T-helper 1 cell treated with Interleukin-12 subunit alpha and Interleukin-12 subunit beta and Interleukin-4 antibody, amounts not matched to agents 30 μg/mL and 1 μg/mL, for 36 hours (primary cell): ENCODE measurements around the gene TWIST2.

Experiments used
- H3K27ac Mint-ChIP-seq: one replicate; pipeline ENCODE4 v1.8.0; 2021; ENCODE audit warnings: mild to moderate bottlenecking, mixed read lengths
- H3K27me3 Mint-ChIP-seq: one replicate; pipeline ENCODE4 v1.8.0; 2021; ENCODE audit warnings: low read depth, mixed read lengths
- H3K36me3 Mint-ChIP-seq: one replicate; pipeline ENCODE4 v1.8.0; 2021; ENCODE audit warnings: low read depth, mixed read lengths
- H3K4me1 Mint-ChIP-seq: one replicate; pipeline ENCODE4 v1.8.0; 2021; ENCODE audit warnings: low read depth, mixed read lengths
- H3K4me3 Mint-ChIP-seq: one replicate; pipeline ENCODE4 v1.8.0; 2021; ENCODE audit warnings: mild to moderate bottlenecking, moderate library complexity, mixed read lengths
- H3K9me3 Mint-ChIP-seq: one replicate; pipeline ENCODE4 v1.8.0; 2021; ENCODE audit warnings: mixed read lengths

Gene TWIST2

GRCh38 chr2:238893349-238894000 lies 45.6 kb downstream of the TWIST2 start:
- Mint-ChIP-seq H3K9me3 (no peaks in the 10 kb centered on the region), H3K4me1 (no peaks in the 10 kb centered on the region), H3K4me3 (no peak overlapping the region), H3K27ac (no peak overlapping the region), H3K36me3 (no peaks in the 10 kb centered on the region), H3K27me3 (no peaks in the 10 kb centered on the region)

- Mint-ChIP-seq H3K9me3 (no peaks in the 10 kb centered on the region), H3K4me3 (no peak overlapping the region), H3K4me1 (no peaks in the 10 kb centered on the region), H3K36me3 (no peaks in the 10 kb centered on the region), H3K27me3 (no peaks in the 10 kb centered on the region), H3K27ac (no peak overlapping the region)
Measured at GRCh38 chr2:238894226-238894949, 46.5 kb downstream of the TWIST2 start.

GRCh38 chr2:238894950-238895298 lies 47.0 kb downstream of the TWIST2 start:
- no peaks in the 10 kb centered on the region for H3K36me3 Mint-ChIP-seq
- H3K4me3 Mint-ChIP-seq = no peak overlapping the region
- no peak overlapping the region for H3K27ac Mint-ChIP-seq
- H3K9me3 Mint-ChIP-seq = no peaks in the 10 kb centered on the region
- H3K27me3 Mint-ChIP-seq = no peaks in the 10 kb centered on the region
- no peaks in the 10 kb centered on the region for H3K4me1 Mint-ChIP-seq

- H3K9me3 Mint-ChIP-seq = no peaks in the 10 kb centered on the region
- no peak overlapping the region for H3K4me3 Mint-ChIP-seq
- no peaks in the 10 kb centered on the region for H3K4me1 Mint-ChIP-seq
- H3K36me3 Mint-ChIP-seq = no peaks in the 10 kb centered on the region
- no peak overlapping the region for H3K27ac Mint-ChIP-seq
- no peaks in the 10 kb centered on the region for H3K27me3 Mint-ChIP-seq
Measured at GRCh38 chr2:238895361-238895882, 47.5 kb downstream of the TWIST2 start.

GRCh38 chr2:238895891-238896600 lies 48.2 kb downstream of the TWIST2 start:
- no peaks in the 10 kb centered on the region for H3K36me3 Mint-ChIP-seq
- H3K4me3 Mint-ChIP-seq = no peak overlapping the region
- no peak overlapping the region for H3K27ac Mint-ChIP-seq
- no peaks in the 10 kb centered on the region for H3K4me1 Mint-ChIP-seq
- no peaks in the 10 kb centered on the region for H3K27me3 Mint-ChIP-seq
- H3K9me3 Mint-ChIP-seq = no peaks in the 10 kb centered on the region

- H3K27me3 Mint-ChIP-seq = no peaks in the 10 kb centered on the region
Measured at GRCh38 chr2:238896641-238897040, 48.8 kb downstream of the TWIST2 start.

GRCh38 chr2:238897122-238897880 lies 49.4 kb downstream of the TWIST2 start:
- H3K4me1 Mint-ChIP-seq = no peaks in the 10 kb centered on the region
- H3K36me3 Mint-ChIP-seq = no peaks in the 10 kb centered on the region
- H3K9me3 Mint-ChIP-seq = no peaks in the 10 kb centered on the region
- H3K27me3 Mint-ChIP-seq = no peaks in the 10 kb centered on the region
- H3K27ac Mint-ChIP-seq = no peak overlapping the region
- H3K4me3 Mint-ChIP-seq = no peak overlapping the region

More at GRCh38 chr2:238896641-238897040, 48.8 kb downstream of the TWIST2 start:
- Mint-ChIP-seq H3K4me1 (no peaks in the 10 kb centered on the region), H3K27ac (no peak overlapping the region), H3K9me3 (no peaks in the 10 kb centered on the region), H3K4me3 (no peak overlapping the region), H3K36me3 (no peaks in the 10 kb centered on the region)

- Mint-ChIP-seq H3K9me3 (no peaks in the 10 kb centered on the region), H3K36me3 (no peaks in the 10 kb centered on the region), H3K4me3 (no peak overlapping the region)
Measured at GRCh38 chr2:238897911-238898311, 50.0 kb downstream of the TWIST2 start.

GRCh38 chr2:238898534-238899281 lies 50.8 kb downstream of the TWIST2 start:
- Mint-ChIP-seq H3K4me1 (no peaks in the 10 kb centered on the region), H3K4me3 (no peak overlapping the region), H3K27ac (no peak overlapping the region), H3K36me3 (no peaks in the 10 kb centered on the region), H3K27me3 (no peaks in the 10 kb centered on the region), H3K9me3 (no peaks in the 10 kb centered on the region)

More at GRCh38 chr2:238897911-238898311, 50.0 kb downstream of the TWIST2 start:
- H3K27ac Mint-ChIP-seq = no peak overlapping the region
- H3K27me3 Mint-ChIP-seq = no peaks in the 10 kb centered on the region
- H3K4me1 Mint-ChIP-seq = no peaks in the 10 kb centered on the region

GRCh38 chr2:238899386-238899785 lies 51.5 kb downstream of the TWIST2 start:
- no peak overlapping the region for H3K27ac Mint-ChIP-seq
- no peaks in the 10 kb centered on the region for H3K9me3 Mint-ChIP-seq
- no peaks in the 10 kb centered on the region for H3K4me1 Mint-ChIP-seq
- H3K36me3 Mint-ChIP-seq = no peaks in the 10 kb centered on the region
- H3K4me3 Mint-ChIP-seq = no peak overlapping the region
- no peaks in the 10 kb centered on the region for H3K27me3 Mint-ChIP-seq

- H3K27ac Mint-ChIP-seq = no peak overlapping the region
- H3K9me3 Mint-ChIP-seq = no peaks in the 10 kb centered on the region
- H3K4me3 Mint-ChIP-seq = no peak overlapping the region
- no peaks in the 10 kb centered on the region for H3K27me3 Mint-ChIP-seq
- no peaks in the 10 kb centered on the region for H3K36me3 Mint-ChIP-seq
- H3K4me1 Mint-ChIP-seq = no peaks in the 10 kb centered on the region
Measured at GRCh38 chr2:238900511-238900910, 52.6 kb downstream of the TWIST2 start.

GRCh38 chr2:238901461-238902057 lies 53.7 kb downstream of the TWIST2 start:
- Mint-ChIP-seq H3K4me1 (no peaks in the 10 kb centered on the region), H3K27ac (no peak overlapping the region), H3K27me3 (no peaks in the 10 kb centered on the region), H3K9me3 (peaks cover 5% of the 10 kb centered on the region), H3K36me3 (no peaks in the 10 kb centered on the region), H3K4me3 (no peak overlapping the region)

GRCh38 chr2:238902285-238902684 lies 54.4 kb downstream of the TWIST2 start:
- H3K36me3 Mint-ChIP-seq = no peaks in the 10 kb centered on the region
- H3K4me3 Mint-ChIP-seq = no peak overlapping the region
- no peak overlapping the region for H3K27ac Mint-ChIP-seq
- H3K9me3 Mint-ChIP-seq = peaks cover 5% of the 10 kb centered on the region
- no peaks in the 10 kb centered on the region for H3K4me1 Mint-ChIP-seq
- H3K27me3 Mint-ChIP-seq = no peaks in the 10 kb centered on the region
